Mucosa of rectum (tissue), 2 donors: ENCODE results near the gene HCST.
A peak's percentile ranks its signal among the peaks of the same experiment; 100 is the strongest.

ENCODE experiments used
- H3K27ac ChIP-seq, 2 donors: one replicate each; pipeline ENCODE4 v1.7.0; 2013; ENCODE audit warnings: inconsistent platforms in 2 of 2, low read depth in 2 of 2, low read length in 2 of 2
- H3K27me3 ChIP-seq, 2 donors: one replicate each; pipeline ENCODE4 v1.7.0; 2013; ENCODE audit warnings: low read length in 2 of 2; ENCODE audit not compliant: control insufficient read depth in 2 of 2, insufficient read depth in 2 of 2
- H3K36me3 ChIP-seq, 2 donors: one replicate each; pipeline ENCODE4 v1.7.0; 2013; ENCODE audit warnings: low read length in 2 of 2; ENCODE audit not compliant: control insufficient read depth in 2 of 2, insufficient read depth in 2 of 2
- H3K4me1 ChIP-seq, 2 donors: one replicate each; pipeline ENCODE4 v1.7.0; 2013; ENCODE audit warnings: low read length in 2 of 2, mild to moderate bottlenecking in 1 of 2; ENCODE audit not compliant: control insufficient read depth in 2 of 2, insufficient read depth in 2 of 2
- H3K4me3 ChIP-seq, 2 donors: one replicate each; pipeline ENCODE4 v1.7.0; 2013; ENCODE audit warnings: low read length in 2 of 2
- H3K9ac ChIP-seq, 2 donors: one replicate each; pipeline ENCODE4 v1.7.0; 2013; ENCODE audit warnings: low read length in 2 of 2, low read depth in 1 of 2, mild to moderate bottlenecking in 1 of 2
- H3K9me3 ChIP-seq, 2 donors: one replicate each; pipeline ENCODE4 v1.7.0; 2013; ENCODE audit warnings: low read length in 2 of 2; ENCODE audit not compliant: control insufficient read depth in 2 of 2
- donor health status: healthy.
- donor health status: Normal muscosa, but diverticular disease.

HCST gene

GRCh38 chr19:35931874-35932202 lies 29.5 kb downstream of the HCST start:
- Histone ChIP-seq H3K4me1 (peaks cover 11 to 12% of the 10 kb centered on the region in 2 donors), H3K4me3 (no peak overlapping the region)

GRCh38 chr19:35932291-35932936 lies 30.1 kb downstream of the HCST start:
- Histone ChIP-seq H3K27ac (no peak overlapping the region), H3K9me3 (no peaks in the 10 kb centered on the region), H3K36me3 (no peaks in the 10 kb centered on the region), H3K27me3 (no peaks in the 10 kb centered on the region), H3K4me1 (peaks cover 16 to 18% of the 10 kb centered on the region in 2 donors), H3K4me3 (no peak overlapping the region), H3K9ac (no peak overlapping the region)

More at GRCh38 chr19:35931874-35932202, 29.5 kb downstream of the HCST start:
- Histone ChIP-seq H3K27me3 (no peaks in the 10 kb centered on the region), H3K9me3 (no peaks in the 10 kb centered on the region), H3K27ac (no peak overlapping the region), H3K36me3 (no peaks in the 10 kb centered on the region), H3K9ac (no peak overlapping the region)

GRCh38 chr19:35935911-35936737 lies 33.8 kb downstream of the HCST start, which contains the start of gene LRFN3:
Gene LRFN3, plus strand, starts transcription at chr19:35936374. Its CDS starts 3,052 bp downstream, at chr19:35939426.
- Histone ChIP-seq H3K36me3 (no peaks in the 10 kb centered on the region), H3K4me1 (peaks cover 21 to 22% of the 10 kb centered on the region in 2 donors), H3K9ac (peak within 1 kb of the TSS; percentile 68 to 70), H3K27me3 (no peaks in the 10 kb centered on the region), H3K4me3 (peak within 1 kb of the TSS; percentile 80 to 87), H3K27ac (peak within 1 kb of the TSS in 1 of 2 donors; percentile 38), H3K9me3 (no peaks in the 10 kb centered on the region)

- Histone ChIP-seq H3K36me3 (no peaks in the 10 kb centered on the region), H3K4me3 (peak overlapping the region; percentile 57 to 70), H3K27me3 (no peaks in the 10 kb centered on the region), H3K4me1 (peaks cover 19 to 21% of the 10 kb centered on the region in 2 donors), H3K9me3 (no peaks in the 10 kb centered on the region), H3K27ac (peak overlapping the region in 1 of 2 donors; percentile 38), H3K9ac (peak overlapping the region; percentile 68 to 70)
Measured at GRCh38 chr19:35936738-35937268, 34.5 kb downstream of the HCST start.

GRCh38 chr19:35937345-35938281 lies 35.3 kb downstream of the HCST start:
- H3K9ac ChIP-seq: peak overlapping the region in 1 of 2 donors; percentile 14
- H3K27ac ChIP-seq: no peak overlapping the region

GRCh38 chr19:35938282-35939224 lies 36.2 kb downstream of the HCST start:
- Histone ChIP-seq H3K36me3 (no peaks in the 10 kb centered on the region), H3K4me1 (peaks cover 19 to 21% of the 10 kb centered on the region in 2 donors), H3K4me3 (peak overlapping the region in 1 of 2 donors; percentile 70), H3K9me3 (no peaks in the 10 kb centered on the region), H3K9ac (no peak overlapping the region), H3K27ac (no peak overlapping the region), H3K27me3 (no peaks in the 10 kb centered on the region)

More at GRCh38 chr19:35937345-35938281, 35.3 kb downstream of the HCST start:
- Histone ChIP-seq H3K27me3 (no peaks in the 10 kb centered on the region), H3K4me1 (peaks cover 19 to 21% of the 10 kb centered on the region in 2 donors), H3K4me3 (peak overlapping the region; percentile 57 to 70), H3K36me3 (no peaks in the 10 kb centered on the region), H3K9me3 (no peaks in the 10 kb centered on the region)

GRCh38 chr19:35939307-35940077 lies 37.2 kb downstream of the HCST start:
- Histone ChIP-seq H3K4me3 (no peak overlapping the region), H3K27me3 (no peaks in the 10 kb centered on the region), H3K36me3 (no peaks in the 10 kb centered on the region), H3K4me1 (peaks cover 19 to 21% of the 10 kb centered on the region in 2 donors), H3K27ac (no peak overlapping the region), H3K9me3 (no peaks in the 10 kb centered on the region), H3K9ac (no peak overlapping the region)

GRCh38 chr19:35940078-35940775 lies 37.9 kb downstream of the HCST start:
- Histone ChIP-seq H3K4me3 (no peak overlapping the region), H3K9me3 (no peaks in the 10 kb centered on the region), H3K4me1 (peaks cover 19 to 21% of the 10 kb centered on the region in 2 donors), H3K27ac (no peak overlapping the region), H3K36me3 (no peaks in the 10 kb centered on the region), H3K27me3 (no peaks in the 10 kb centered on the region), H3K9ac (no peak overlapping the region)
